Tibial nerve (tissue), 4 donors: Measurements from ENCODE around the gene SFTPD. TPM values are rescaled to one million over a fixed set of nuclear protein-coding genes. Genes with fewer than 3 reads are reported as not detected.

ENCODE experiments used
- DNase-seq, 2 donors: peaks; one replicate each; pipeline ENCODE4 v3.0.0-alpha.2; 2019; ENCODE audit warnings: low spot score in 2 of 2
- H3K27ac ChIP-seq, 4 donors: fragments of 200-600 bp; sonication (generic) in 3 of 4; one replicate each; pipeline ENCODE4 v1.5.1; 2017 to 2019; ENCODE audit warnings: mild to moderate bottlenecking in 1 of 4
- H3K27me3 ChIP-seq, 2 donors: fragments of 200-600 bp; sonication (generic) in 1 of 2; one replicate each; pipeline versions ENCODE4 v1.5.1 to v1.6.0; 2017 to 2019
- H3K36me3 ChIP-seq, 3 donors: fragments of 200-600 bp; sonication (generic); one replicate each; pipeline ENCODE4 v1.5.1; 2018 to 2019
- H3K4me1 ChIP-seq, 4 donors: fragments of 200-600 bp; sonication (generic) in 3 of 4; one replicate each; pipeline ENCODE4 v1.5.1; 2017 to 2019
- H3K4me3 ChIP-seq, 4 donors: fragments of 200-600 bp; sonication (generic) in 3 of 4; one replicate each; pipeline ENCODE4 v1.5.1; 2017 to 2019; ENCODE audit warnings: mild to moderate bottlenecking in 1 of 4, moderate library complexity in 1 of 4
- H3K9me3 ChIP-seq, 4 donors: fragments of 200-600 bp; sonication (generic) in 3 of 4; one replicate each; pipeline ENCODE4 v1.5.1; 2017 to 2019
- CTCF ChIP-seq, 5 experiments: fragments of 200-600 bp in 3 of 5; fragments of 450-650 bp in 2 of 5; sonication (generic) in 3 of 5; IDR thresholded peaks; one replicate each; pipeline ENCODE4 v1.5.1; 2016 to 2019; ENCODE audit warnings: antibody characterized with exemption in 5 of 5, mild to moderate bottlenecking in 3 of 5, moderate library complexity in 2 of 5
- EP300 ChIP-seq, 2 donors: sonication (generic); formaldehyde crosslinking; IDR thresholded peaks; one replicate each; pipeline ENCODE4 v1.6.1; 2017; ENCODE audit warnings: antibody characterized with exemption in 2 of 2, mild to moderate bottlenecking in 1 of 2
- POLR2A ChIP-seq, 2 donors: fragments of 450-650 bp; IDR thresholded peaks; one replicate each; pipeline ENCODE4 v1.6.1; 2017; ENCODE audit warnings: antibody characterized with exemption in 2 of 2, mild to moderate bottlenecking in 2 of 2, moderate library complexity in 2 of 2
- WGBS, 2 donors: methylation state at CpG; one replicate each; pipeline ENCODE4 v1.1.5; 2018; 5-methylcytosine and 5-hydroxymethylcytosine counted together
- total RNA-seq, 4 donors: library from RNA; depleted of rRNA; stranded (reverse); fragments of >200 nt; gene quantifications; one replicate each; pipeline ENCODE4 v1.1.0, GENCODE V29; 2016

Gene SFTPD
- total RNA-seq, 4 donors from 2014 or later, result 1.5 to 2.5 TPM; not detected in 2

- Histone ChIP-seq H3K9me3 (no peaks in the 10 kb centered on the region), H3K27ac (no peak overlapping the region), H3K27me3 (peaks cover 0 to 11% of the 10 kb centered on the region in 2 donors), H3K4me1 (peaks cover 0 to 12% (median 0%) of the 10 kb centered on the region in 4 donors), H3K4me3 (no peak overlapping the region), H3K36me3 (no peaks in the 10 kb centered on the region)
- no peak for TF ChIP-seq CTCF (IDR thresholded peaks at IDR 0.05)
- no peak for DNase-seq
- 62 to 69% methylated on average over 4 of the region's 4 CpGs for WGBS, 2 donors
These were observed 18.6 kb downstream of the SFTPD start for GRCh38 chr10:79930267-79930666.

- Histone ChIP-seq H3K4me3 (no peak overlapping the region), H3K36me3 (no peaks in the 10 kb centered on the region), H3K9me3 (no peaks in the 10 kb centered on the region), H3K27me3 (peaks cover 0 to 11% of the 10 kb centered on the region in 2 donors), H3K4me1 (peaks cover 0 to 12% (median 0%) of the 10 kb centered on the region in 4 donors), H3K27ac (no peak overlapping the region)
- TF ChIP-seq CTCF (IDR thresholded peaks at IDR 0.05), result peak; percentile 70 to 90 (median 83)
- no peak for TF ChIP-seq POLR2A (IDR thresholded peaks at IDR 0.05)
- TF ChIP-seq EP300 (IDR thresholded peaks at IDR 0.05), result peak in 1 of 2 donors; percentile 17
- DNase-seq, result peak; percentile 46 to 73
- WGBS, 2 donors, result 22 to 26% methylated on average over 14 of the region's 14 CpGs
These were observed 19.4 kb downstream of the SFTPD start for GRCh38 chr10:79929409-79929904.

GRCh38 chr10:79928028-79928583 lies 20.8 kb downstream of the SFTPD start:
- H3K4me3 ChIP-seq, result no peak overlapping the region
- 83 to 94% methylated on average over 7 of the region's 7 CpGs for whole genome bisulfite sequencing, 2 donors
- TF ChIP-seq EP300 (IDR thresholded peaks at IDR 0.05), result no peak
- TF ChIP-seq CTCF (IDR thresholded peaks at IDR 0.05), result no peak
- TF ChIP-seq POLR2A (IDR thresholded peaks at IDR 0.05), result no peak
- DNase-seq, result no peak
- no peak overlapping the region for H3K27ac ChIP-seq
- no peaks in the 10 kb centered on the region for H3K36me3 ChIP-seq
- H3K27me3 ChIP-seq, result peaks cover 0 to 11% of the 10 kb centered on the region in 2 donors
- no peaks in the 10 kb centered on the region for H3K9me3 ChIP-seq
- peaks cover 0 to 12% (median 0%) of the 10 kb centered on the region in 4 donors for H3K4me1 ChIP-seq

- WGBS, 2 donors, result 57 to 68% methylated on average over 3 of the region's 3 CpGs
- TF ChIP-seq POLR2A (IDR thresholded peaks at IDR 0.05), result no peak
- no peak for TF ChIP-seq CTCF (IDR thresholded peaks at IDR 0.05)
- no peak for TF ChIP-seq EP300 (IDR thresholded peaks at IDR 0.05)
- Histone ChIP-seq H3K27ac (no peak overlapping the region), H3K27me3 (peaks cover 0 to 11% of the 10 kb centered on the region in 2 donors), H3K9me3 (no peaks in the 10 kb centered on the region), H3K4me3 (no peak overlapping the region), H3K4me1 (peaks cover 0 to 12% (median 0%) of the 10 kb centered on the region in 4 donors), H3K36me3 (no peaks in the 10 kb centered on the region)
- no peak for DNase-seq
These were observed 21.6 kb downstream of the SFTPD start for GRCh38 chr10:79927111-79927828.

- Histone ChIP-seq H3K27me3 (peaks cover 0 to 4% of the 10 kb centered on the region in 2 donors), H3K9me3 (no peaks in the 10 kb centered on the region), H3K4me1 (peaks cover 0 to 12% (median 0%) of the 10 kb centered on the region in 4 donors), H3K4me3 (no peak overlapping the region), H3K36me3 (no peaks in the 10 kb centered on the region), H3K27ac (no peak overlapping the region)
- peak in 1 of 2 donors; percentile 2 for DNase-seq
- no peak for TF ChIP-seq POLR2A (IDR thresholded peaks at IDR 0.05)
- no peak for TF ChIP-seq CTCF (IDR thresholded peaks at IDR 0.05)
- TF ChIP-seq EP300 (IDR thresholded peaks at IDR 0.05), result no peak
- 82 to 87% methylated on average over 7 of the region's 7 CpGs for WGBS, 2 donors
These were observed 22.9 kb downstream of the SFTPD start for GRCh38 chr10:79926037-79926436.
